HepG2 (cell line): Measurements from ENCODE around the gene ZNF383. TPM values are rescaled to one million over a fixed set of nuclear protein-coding genes. Genes with fewer than 3 reads are reported as not detected.

Experiments used
- CENPX ChIP-seq: sonication (generic); formaldehyde crosslinking; IDR thresholded peaks from 2 replicates; pipeline ENCODE4 v1.9.0; 2021; ENCODE audit warnings: mild to moderate bottlenecking, missing genetic modification reagents, moderate library complexity
- ETV5 ChIP-seq: IDR thresholded peaks from 2 replicates; pipeline ENCODE4 v1.6.1; 2018; ENCODE audit warnings: missing biosample characterization, missing genetic modification reagents, inconsistent platforms, borderline replicate concordance
- FOXJ3 ChIP-seq: sonication (generic); formaldehyde crosslinking; IDR thresholded peaks from 2 replicates; pipeline ENCODE4 v1.4.0; 2020; ENCODE audit warnings: missing genetic modification reagents, mild to moderate bottlenecking, borderline replicate concordance
- GFI1 ChIP-seq: sonication (generic); formaldehyde crosslinking; IDR thresholded peaks from 2 replicates; pipeline ENCODE4 v1.5.0; 2020; ENCODE audit warnings: missing genetic modification reagents, mild to moderate bottlenecking, borderline replicate concordance
- HDAC2 ChIP-seq: sonication (generic); formaldehyde crosslinking; IDR thresholded peaks from 2 replicates; pipeline ENCODE4 v1.4.0; 2020; ENCODE audit warnings: missing genetic modification reagents
- IKZF1 ChIP-seq: fragments of 450-650 bp; IDR thresholded peaks from 2 replicates; pipeline ENCODE4 v1.7.1; 2016
- SIX1 ChIP-seq: sonication (generic); formaldehyde crosslinking; IDR thresholded peaks from 2 replicates; pipeline ENCODE4 v1.4.0; 2020; ENCODE audit warnings: missing genetic modification reagents, borderline replicate concordance
- SP1 ChIP-seq, 2 experiments: fragments of 450-650 bp in 1 of 2; sonication (generic) in 1 of 2; formaldehyde crosslinking in 1 of 2; IDR thresholded peaks; 2 replicates each; pipeline versions ENCODE4 v1.4.0 to v1.6.1; 2016 to 2020; ENCODE audit warnings: missing genetic modification reagents in 1 of 2
- SPEN ChIP-seq: sonication (generic); formaldehyde crosslinking; IDR thresholded peaks from 2 replicates; pipeline ENCODE4 v1.5.1; 2020; ENCODE audit warnings: low read depth, mild to moderate bottlenecking, missing genetic modification reagents
- TAF15 ChIP-seq: fragments of 200-400 bp; formaldehyde crosslinking; IDR thresholded peaks from one replicate; pipeline ENCODE4 v1.6.1; 2018; ENCODE audit warnings: mild to moderate bottlenecking, low read depth, low read length; ENCODE audit not compliant: poor library complexity, severe bottlenecking
- TARDBP ChIP-seq: sonication (generic); formaldehyde crosslinking; IDR thresholded peaks from 2 replicates; pipeline ENCODE4 v1.8.0; 2022; ENCODE audit warnings: mild to moderate bottlenecking, missing genetic modification reagents
- TBL1XR1 ChIP-seq: fragments of 150-350 bp; IDR thresholded peaks from 2 replicates; pipeline ENCODE4 v1.6.1; 2014; ENCODE audit warnings: borderline replicate concordance, low read length; ENCODE audit not compliant: partially characterized antibody
- TOE1 ChIP-seq: sonication (generic); formaldehyde crosslinking; IDR thresholded peaks from 2 replicates; pipeline ENCODE4 v1.4.0; 2020; ENCODE audit warnings: mild to moderate bottlenecking, missing genetic modification reagents
- TRIM24 ChIP-seq: sonication (generic); formaldehyde crosslinking; IDR thresholded peaks from 2 replicates; pipeline ENCODE4 v1.8.0; 2022; ENCODE audit warnings: mild to moderate bottlenecking, missing genetic modification reagents
- ZBTB21 ChIP-seq: sonication (generic); formaldehyde crosslinking; IDR thresholded peaks from 2 replicates; pipeline ENCODE4 v1.4.0; 2020; ENCODE audit warnings: missing genetic modification reagents
- ZBTB7B ChIP-seq: sonication (generic); formaldehyde crosslinking; IDR thresholded peaks from 2 replicates; pipeline ENCODE4 v1.4.0; 2020; ENCODE audit warnings: missing genetic modification reagents
- ZFAT ChIP-seq: sonication (generic); formaldehyde crosslinking; conservative IDR thresholded peaks from 2 replicates; pipeline ENCODE4 v1.8.1; 2023; ENCODE audit warnings: missing genetic modification reagents, inconsistent platforms
- ZFP1 ChIP-seq: IDR thresholded peaks from 2 replicates; pipeline ENCODE4 v1.6.1; 2016
- ZNF326 ChIP-seq: sonication (generic); formaldehyde crosslinking; IDR thresholded peaks from 2 replicates; pipeline ENCODE4 v1.4.0; 2020; ENCODE audit warnings: missing genetic modification reagents, borderline replicate concordance
- ZNF343 ChIP-seq: sonication (generic); formaldehyde crosslinking; IDR thresholded peaks from 2 replicates; pipeline ENCODE4 v1.4.0; 2020; ENCODE audit warnings: mild to moderate bottlenecking, missing genetic modification reagents
- ZNF556 ChIP-seq: sonication (generic); formaldehyde crosslinking; IDR thresholded peaks from 2 replicates; pipeline ENCODE4 v1.4.0; 2020; ENCODE audit warnings: mild to moderate bottlenecking, missing genetic modification reagents, borderline replicate concordance
- ZNF577 ChIP-seq: sonication (generic); formaldehyde crosslinking; IDR thresholded peaks from 2 replicates; pipeline ENCODE4 v1.4.0; 2020; ENCODE audit warnings: mild to moderate bottlenecking, low read depth, missing genetic modification reagents, borderline replicate concordance
- ZNF644 ChIP-seq: IDR thresholded peaks from 2 replicates; pipeline ENCODE4 v1.6.1; 2016; ENCODE audit warnings: low read depth
- polyA plus RNA-seq, 8 experiments: library from polyadenylated mRNA; depleted of rRNA in 3 of 8; stranded (reverse) in 7 of 8; unstranded in 1 of 8; fragments of >200 nt; fragmentation: Illumina TruSeq in 4 of 8; extraction: Trizol in 4 of 8; gene quantifications; 2 replicates each; pipeline versions ENCODE4 v1.2.1 to v1.2.3, GENCODE V29; 2011 to 2016; ENCODE audit warnings: low read depth in 4 of 8, missing spikeins in 1 of 8, mixed read lengths in 1 of 8; ENCODE audit not compliant: insufficient read depth in 1 of 8
- total RNA-seq, 5 experiments: library from RNA; depleted of rRNA; stranded (reverse); fragments of >200 nt; fragmentation: Illumina TruSeq; extraction: Trizol; gene quantifications; 2 replicates each; pipeline ENCODE4 v1.2.3, GENCODE V29; 2016; ENCODE audit warnings: low read depth in 1 of 5
- TF ChIP-seq, protein P1 (sequence below): sonication (generic); formaldehyde crosslinking; IDR thresholded peaks from 2 replicates; pipeline ENCODE4 v1.4.0; 2020; ENCODE audit warnings: missing genetic modification reagents
- TF ChIP-seq, protein P2 (sequence below): sonication (generic); formaldehyde crosslinking; IDR thresholded peaks from 2 replicates; pipeline ENCODE4 v1.5.0; 2020; ENCODE audit warnings: mild to moderate bottlenecking, missing genetic modification reagents
- TF ChIP-seq, protein P3 (sequence below): sonication (generic); formaldehyde crosslinking; IDR thresholded peaks from 2 replicates; pipeline ENCODE4 v1.4.0; 2020; ENCODE audit warnings: missing genetic modification reagents

Gene ZNF383
- total and polyA plus RNA-seq, 2 of the 13 experiments (the other 11 are each of a cell fraction or from before 2014, with no cell fraction given): 2.6 to 4.1 TPM

DNA sequence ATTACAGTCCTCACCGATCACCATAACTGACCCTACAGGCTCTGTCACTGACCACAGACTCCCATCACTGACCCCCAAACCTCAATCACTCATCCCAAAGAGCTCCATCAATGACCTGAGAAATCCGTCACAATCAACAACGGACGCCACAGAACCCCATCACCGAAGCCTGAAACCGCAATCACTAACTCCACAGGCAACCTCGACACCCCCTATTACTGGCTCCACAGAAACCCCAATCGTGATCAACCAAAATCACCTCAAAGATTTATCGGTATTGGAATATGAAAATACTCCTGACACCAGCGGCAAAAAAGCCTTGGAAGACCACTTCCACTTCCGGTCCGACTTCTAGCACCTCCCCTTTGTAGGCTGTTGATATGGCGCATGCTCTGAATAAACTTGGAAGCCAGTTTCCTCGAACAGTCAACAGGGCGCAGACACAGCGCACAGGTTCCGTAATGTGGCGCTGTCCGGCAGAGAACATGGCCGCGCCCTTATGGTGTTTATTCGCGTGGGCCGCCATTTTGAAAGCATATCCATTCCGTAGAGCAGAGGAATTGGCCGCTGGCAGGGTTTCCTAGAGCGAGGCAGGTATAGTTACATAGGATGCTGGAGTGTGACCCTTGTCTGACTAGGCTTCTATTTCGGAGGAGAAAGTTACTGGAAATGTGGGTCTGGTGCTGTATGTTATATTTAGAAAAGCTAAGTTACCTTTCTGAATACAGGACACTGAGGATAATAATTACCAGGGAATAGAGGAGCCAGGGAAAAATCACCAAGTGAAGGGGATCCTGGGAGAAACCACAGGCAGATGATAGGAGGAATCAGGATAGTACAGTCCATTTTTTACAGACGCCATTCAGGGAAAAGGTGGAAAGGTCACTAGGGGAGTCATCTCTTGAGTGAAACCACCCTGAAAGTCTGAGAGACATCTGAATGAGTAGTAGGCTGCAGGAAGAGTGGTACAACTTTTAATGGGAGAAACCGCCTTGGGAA lies 45.3 kb upstream of the ZNF383 start, which contains the start of gene ZNF585A (continued):
- no peak for TF ChIP-seq TRIM24
- TF ChIP-seq ZNF577: no peak
- TF ChIP-seq ZNF343 (CRISPR knock-in tag): 0 out of 2 replicates have a peak, but pooled peaks have one; percentile 28
- TF ChIP-seq ZNF556 (CRISPR knock-in tag): peak; percentile 70; the same call in 1 of the 2 replicates
- no peak for TF ChIP-seq ZFP1 (CRISPR knock-in tag)
- no peak for TF ChIP-seq ZNF326 (CRISPR knock-in tag)
- no peak for TF ChIP-seq ZFAT (CRISPR knock-in tag)
- TF ChIP-seq FOXJ3 (CRISPR knock-in tag): no peak
- TF ChIP-seq, protein P1, sequence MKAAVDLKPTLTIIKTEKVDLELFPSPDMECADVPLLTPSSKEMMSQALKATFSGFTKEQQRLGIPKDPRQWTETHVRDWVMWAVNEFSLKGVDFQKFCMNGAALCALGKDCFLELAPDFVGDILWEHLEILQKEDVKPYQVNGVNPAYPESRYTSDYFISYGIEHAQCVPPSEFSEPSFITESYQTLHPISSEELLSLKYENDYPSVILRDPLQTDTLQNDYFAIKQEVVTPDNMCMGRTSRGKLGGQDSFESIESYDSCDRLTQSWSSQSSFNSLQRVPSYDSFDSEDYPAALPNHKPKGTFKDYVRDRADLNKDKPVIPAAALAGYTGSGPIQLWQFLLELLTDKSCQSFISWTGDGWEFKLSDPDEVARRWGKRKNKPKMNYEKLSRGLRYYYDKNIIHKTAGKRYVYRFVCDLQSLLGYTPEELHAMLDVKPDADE: no peak
- no peak for TF ChIP-seq SP1 (IDR thresholded peaks at IDR 0.05)
- no peak for TF ChIP-seq SP1 (CRISPR knock-in tag; IDR thresholded peaks at IDR 0.05)
- TF ChIP-seq TOE1 (CRISPR knock-in tag): no peak; the same call in 1 of the 2 replicates
- TF ChIP-seq TBL1XR1: no peak
- TF ChIP-seq, protein P2, sequence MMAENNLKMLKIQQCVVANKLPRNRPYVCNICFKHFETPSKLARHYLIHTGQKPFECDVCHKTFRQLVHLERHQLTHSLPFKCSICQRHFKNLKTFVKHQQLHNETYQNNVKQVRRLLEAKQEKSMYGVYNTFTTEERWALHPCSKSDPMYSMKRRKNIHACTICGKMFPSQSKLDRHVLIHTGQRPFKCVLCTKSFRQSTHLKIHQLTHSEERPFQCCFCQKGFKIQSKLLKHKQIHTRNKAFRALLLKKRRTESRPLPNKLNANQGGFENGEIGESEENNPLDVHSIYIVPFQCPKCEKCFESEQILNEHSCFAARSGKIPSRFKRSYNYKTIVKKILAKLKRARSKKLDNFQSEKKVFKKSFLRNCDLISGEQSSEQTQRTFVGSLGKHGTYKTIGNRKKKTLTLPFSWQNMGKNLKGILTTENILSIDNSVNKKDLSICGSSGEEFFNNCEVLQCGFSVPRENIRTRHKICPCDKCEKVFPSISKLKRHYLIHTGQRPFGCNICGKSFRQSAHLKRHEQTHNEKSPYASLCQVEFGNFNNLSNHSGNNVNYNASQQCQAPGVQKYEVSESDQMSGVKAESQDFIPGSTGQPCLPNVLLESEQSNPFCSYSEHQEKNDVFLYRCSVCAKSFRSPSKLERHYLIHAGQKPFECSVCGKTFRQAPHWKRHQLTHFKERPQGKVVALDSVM (CRISPR knock-in tag): no peak
- TF ChIP-seq, protein P3, sequence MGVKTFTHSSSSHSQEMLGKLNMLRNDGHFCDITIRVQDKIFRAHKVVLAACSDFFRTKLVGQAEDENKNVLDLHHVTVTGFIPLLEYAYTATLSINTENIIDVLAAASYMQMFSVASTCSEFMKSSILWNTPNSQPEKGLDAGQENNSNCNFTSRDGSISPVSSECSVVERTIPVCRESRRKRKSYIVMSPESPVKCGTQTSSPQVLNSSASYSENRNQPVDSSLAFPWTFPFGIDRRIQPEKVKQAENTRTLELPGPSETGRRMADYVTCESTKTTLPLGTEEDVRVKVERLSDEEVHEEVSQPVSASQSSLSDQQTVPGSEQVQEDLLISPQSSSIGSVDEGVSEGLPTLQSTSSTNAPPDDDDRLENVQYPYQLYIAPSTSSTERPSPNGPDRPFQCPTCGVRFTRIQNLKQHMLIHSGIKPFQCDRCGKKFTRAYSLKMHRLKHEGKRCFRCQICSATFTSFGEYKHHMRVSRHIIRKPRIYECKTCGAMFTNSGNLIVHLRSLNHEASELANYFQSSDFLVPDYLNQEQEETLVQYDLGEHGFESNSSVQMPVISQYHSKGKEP (CRISPR knock-in tag): no peak
- TF ChIP-seq TARDBP (CRISPR knock-in tag): peak; percentile 82
- peak; percentile 77 for TF ChIP-seq ZNF644
- TF ChIP-seq ZBTB21 (CRISPR knock-in tag): no peak; the same call in 1 of the 2 replicates
- TF ChIP-seq GFI1 (CRISPR knock-in tag): no peak
- no peak for TF ChIP-seq IKZF1
- TF ChIP-seq TAF15: no peak
- peak; percentile 38; the same call in 1 of the 2 replicates for TF ChIP-seq SIX1
- TF ChIP-seq HDAC2 (CRISPR knock-in tag): peak; percentile 36; the same call in 1 of the 2 replicates
- peak; percentile 54; the same call in 1 of the 2 replicates for TF ChIP-seq SPEN (CRISPR knock-in tag)
- TF ChIP-seq ZBTB7B: 0 out of 2 replicates have a peak, but pooled peaks have one; percentile 37
- TF ChIP-seq ETV5 (CRISPR knock-in tag): peak; percentile 71; the same call in 1 of the 2 replicates
- TF ChIP-seq CENPX: no peak
